Skeletal muscle satellite cell (primary cell): ENCODE results near the gene TTLL5.

Experiments
- H3K27me3 ChIP-seq: 2 replicates; pipeline ENCODE4 v1.7.0; 2013; ENCODE audit warnings: low read length; ENCODE audit not compliant: control insufficient read depth, insufficient read depth
- H3K36me3 ChIP-seq: 2 replicates; pipeline ENCODE4 v1.7.0; 2013; ENCODE audit warnings: mild to moderate bottlenecking, control low read depth, low read length; ENCODE audit not compliant: insufficient read depth
- H3K4me1 ChIP-seq: 2 replicates; pipeline ENCODE4 v1.7.0; 2013; ENCODE audit warnings: low read length; ENCODE audit not compliant: control insufficient read depth, insufficient read depth
- H3K4me2 ChIP-seq: 2 replicates; pipeline ENCODE4 v1.7.0; 2013; ENCODE audit warnings: mild to moderate bottlenecking, low read length
- H3K4me3 ChIP-seq: 2 replicates; pipeline ENCODE4 v1.7.0; 2013; ENCODE audit warnings: low read length
- H3K9ac ChIP-seq: 2 replicates; pipeline ENCODE4 v1.7.0; 2013; ENCODE audit warnings: mild to moderate bottlenecking, low read depth, low read length, moderate library complexity
- H3K9me3 ChIP-seq: replicated peaks from 2 replicates; pipeline ENCODE4 v1.7.0; 2013; ENCODE audit warnings: mild to moderate bottlenecking, control low read depth, low read length

Gene TTLL5

GRCh38 chr14:75979071-75979571 is 318.1 kb downstream of the TTLL5 start:
- Histone ChIP-seq H3K9me3 (no peaks in the 10 kb centered on the region), H3K4me3 (no peak overlapping the region), H3K9ac (no peak overlapping the region), H3K4me2 (peak overlapping the region; percentile 89), H3K36me3 (no peaks in the 10 kb centered on the region), H3K27me3 (peaks cover 4% of the 10 kb centered on the region), H3K4me1 (peaks cover 29% of the 10 kb centered on the region)

GRCh38 chr14:75979648-75980565 is 318.9 kb downstream of the TTLL5 start:
- peak overlapping the region; percentile 89 for H3K4me2 ChIP-seq
- H3K4me3 ChIP-seq = peak overlapping the region; percentile 43
- peaks cover 29% of the 10 kb centered on the region for H3K4me1 ChIP-seq
- H3K9me3 ChIP-seq = no peaks in the 10 kb centered on the region
- H3K36me3 ChIP-seq = no peaks in the 10 kb centered on the region
- H3K9ac ChIP-seq = no peak overlapping the region
- peaks cover 4% of the 10 kb centered on the region for H3K27me3 ChIP-seq

GRCh38 chr14:75980856-75981255 is 319.8 kb downstream of the TTLL5 start:
- Histone ChIP-seq H3K4me2 (peak overlapping the region; percentile 89), H3K36me3 (no peaks in the 10 kb centered on the region), H3K4me1 (peaks cover 29% of the 10 kb centered on the region), H3K27me3 (peaks cover 4% of the 10 kb centered on the region), H3K9me3 (no peaks in the 10 kb centered on the region), H3K4me3 (peak overlapping the region; percentile 83), H3K9ac (peak overlapping the region; percentile 86)

GRCh38 chr14:75981426-75982265 is 320.6 kb downstream of the TTLL5 start, which contains the start of gene TGFB3:
TGFB3 (minus strand) TSS chr14:75981995; CDS start chr14:75980893, 1,102 bp downstream.
- peaks cover 33% of the 10 kb centered on the region for H3K4me1 ChIP-seq
- H3K36me3 ChIP-seq = no peaks in the 10 kb centered on the region
- peaks cover 4% of the 10 kb centered on the region for H3K27me3 ChIP-seq

GRCh38 chr14:75982266-75983018 is 321.4 kb downstream of the TTLL5 start:
- no peaks in the 10 kb centered on the region for H3K9me3 ChIP-seq
- H3K4me1 ChIP-seq = peaks cover 35% of the 10 kb centered on the region
- peak overlapping the region; percentile 86 for H3K9ac ChIP-seq
- no peaks in the 10 kb centered on the region for H3K36me3 ChIP-seq
- H3K4me3 ChIP-seq = peak overlapping the region; percentile 83
- peaks cover 4% of the 10 kb centered on the region for H3K27me3 ChIP-seq
- peak overlapping the region; percentile 89 for H3K4me2 ChIP-seq

More at GRCh38 chr14:75981426-75982265, 320.6 kb downstream of the TTLL5 start, which contains the start of gene TGFB3:
- peak within 1 kb of the TSS; percentile 89 for H3K4me2 ChIP-seq
- H3K9me3 ChIP-seq = no peaks in the 10 kb centered on the region
- peak within 1 kb of the TSS; percentile 83 for H3K4me3 ChIP-seq
- H3K9ac ChIP-seq = peak within 1 kb of the TSS; percentile 86

GRCh38 chr14:75983019-75983358 is 321.9 kb downstream of the TTLL5 start:
- Histone ChIP-seq H3K9ac (peak overlapping the region; percentile 62), H3K9me3 (no peaks in the 10 kb centered on the region), H3K27me3 (peaks cover 4% of the 10 kb centered on the region), H3K36me3 (no peaks in the 10 kb centered on the region), H3K4me3 (peak overlapping the region; percentile 83), H3K4me2 (peak overlapping the region; percentile 89), H3K4me1 (peaks cover 32% of the 10 kb centered on the region)

- H3K4me1 ChIP-seq = peaks cover 37% of the 10 kb centered on the region
- H3K4me2 ChIP-seq = no peak overlapping the region
- H3K9me3 ChIP-seq = no peaks in the 10 kb centered on the region
- H3K27me3 ChIP-seq = peaks cover 4% of the 10 kb centered on the region
- no peak overlapping the region for H3K9ac ChIP-seq
- H3K4me3 ChIP-seq = no peak overlapping the region
- no peaks in the 10 kb centered on the region for H3K36me3 ChIP-seq
Observed at GRCh38 chr14:75984674-75985073, 323.6 kb downstream of the TTLL5 start.

- H3K9ac ChIP-seq = peak within 1 kb of the TSS; percentile 95
- peak within 1 kb of the TSS; percentile 98 for H3K4me2 ChIP-seq
- peak within 1 kb of the TSS; percentile 89 for H3K4me3 ChIP-seq
- H3K9me3 ChIP-seq = no peaks in the 10 kb centered on the region
- H3K27me3 ChIP-seq = peaks cover 4% of the 10 kb centered on the region
- H3K36me3 ChIP-seq = peaks cover 10% of the 10 kb centered on the region
- peaks cover 27% of the 10 kb centered on the region for H3K4me1 ChIP-seq
Observed at GRCh38 chr14:75985618-75986438, 324.8 kb downstream of the TTLL5 start, which contains the start of gene IFT43. IFT43 (plus strand) TSS chr14:75985763; CDS start chr14:75985787, 24 bp downstream.

- Histone ChIP-seq H3K9me3 (no peaks in the 10 kb centered on the region), H3K9ac (peak overlapping the region; percentile 95), H3K4me1 (peaks cover 23% of the 10 kb centered on the region), H3K4me3 (peak overlapping the region; percentile 89), H3K4me2 (peak overlapping the region; percentile 98), H3K36me3 (peaks cover 10% of the 10 kb centered on the region), H3K27me3 (peaks cover 4% of the 10 kb centered on the region)
Observed at GRCh38 chr14:75986439-75986765, 325.4 kb downstream of the TTLL5 start.

GRCh38 chr14:75987201-75987970 is 326.3 kb downstream of the TTLL5 start:
- H3K4me1 ChIP-seq = peaks cover 25% of the 10 kb centered on the region
- peaks cover 4% of the 10 kb centered on the region for H3K27me3 ChIP-seq
- H3K4me3 ChIP-seq = no peak overlapping the region
- H3K4me2 ChIP-seq = no peak overlapping the region
- H3K9me3 ChIP-seq = no peaks in the 10 kb centered on the region
- no peak overlapping the region for H3K9ac ChIP-seq
- H3K36me3 ChIP-seq = peaks cover 10% of the 10 kb centered on the region
